Retinal pigment epithelial cell (primary cell): ENCODE results near the gene HLA-B.
"Not testable (repeated sequence)": the region's sequence is repeated elsewhere in the genome, so short reads cannot be mapped to it uniquely, and the experiment has no call there.

ENCODE experiments used
- DNase-seq: peaks from one replicate; pipeline ENCODE4 v3.0.0-alpha.2; 2010; ENCODE audit warnings: low read depth
- H3K4me3 ChIP-seq: 2 replicates; pipeline ENCODE4 v1.5.1; 2011; ENCODE audit warnings: mild to moderate bottlenecking, low read length, control low read depth, moderate library complexity
- CTCF ChIP-seq: conservative IDR thresholded peaks from 2 replicates; pipeline ENCODE4 v1.5.1; 2011; ENCODE audit warnings: low read depth, low read length, control low read depth, inconsistent platforms

Gene HLA-B

GRCh38 chr6:31399589-31400466 is 42.8 kb upstream of the HLA-B start:
- peak; percentile 94 for TF ChIP-seq CTCF
- peak; percentile 60 for DNase-seq
- peak overlapping the region; percentile 79 for H3K4me3 ChIP-seq

GRCh38 chr6:31397901-31398525 is 41.0 kb upstream of the HLA-B start:
- no peak for DNase-seq
- no peak for TF ChIP-seq CTCF
- H3K4me3 ChIP-seq = no peak overlapping the region

GRCh38 chr6:31397153-31397499 is 40.1 kb upstream of the HLA-B start:
- not testable (repeated sequence) for DNase-seq

GRCh38 chr6:31396422-31397152 is 39.6 kb upstream of the HLA-B start:
- DNase-seq = no peak
- no peak overlapping the region for H3K4me3 ChIP-seq
- peak; percentile 85 for TF ChIP-seq CTCF

More at GRCh38 chr6:31397153-31397499, 40.1 kb upstream of the HLA-B start:
- not testable (repeated sequence) for H3K4me3 ChIP-seq

- DNase-seq = no peak
- no peak overlapping the region for H3K4me3 ChIP-seq
Observed at GRCh38 chr6:31395832-31396231, 38.9 kb upstream of the HLA-B start.

GRCh38 chr6:31394381-31394780 is 37.4 kb upstream of the HLA-B start:
- no peak for DNase-seq
- H3K4me3 ChIP-seq = no peak overlapping the region
- TF ChIP-seq CTCF = no peak

More at GRCh38 chr6:31395832-31396231, 38.9 kb upstream of the HLA-B start:
- TF ChIP-seq CTCF = no peak

- TF ChIP-seq CTCF = no peak
- DNase-seq = no peak
- no peak overlapping the region for H3K4me3 ChIP-seq
Observed at GRCh38 chr6:31393932-31394331, 37.0 kb upstream of the HLA-B start.

GRCh38 chr6:31389802-31390132 is 32.8 kb upstream of the HLA-B start:
- DNase-seq, H3K4me3 ChIP-seq: not testable (repeated sequence)

GRCh38 chr6:31388916-31389801 is 32.2 kb upstream of the HLA-B start:
- not testable (repeated sequence) for H3K4me3 ChIP-seq, DNase-seq
